Small intestine (tissue), 7 donors: ENCODE measurements around the gene RCC2. TPM values are rescaled to one million over a fixed set of nuclear protein-coding genes. Genes with fewer than 3 reads are reported as not detected.

Experiments
- DNase-seq, 2 donors: peaks; one replicate each; pipeline versions ENCODE4 v3.0.0 to v3.0.0-alpha.2; 2013
- FAIRE-seq: peaks from 2 replicates; lab custom pipeline; 2012; peaks lifted over from hg19 to GRCh38; lab: Jason Lieb, UNC
- H3K27ac ChIP-seq, 3 donors: one replicate each; pipeline ENCODE4 v1.5.1; 2013; ENCODE audit warnings: low read length in 2 of 3, mild to moderate bottlenecking in 2 of 3, control low read depth in 1 of 3, inconsistent platforms in 1 of 3, low read depth in 1 of 3, moderate library complexity in 1 of 3
- H3K27me3 ChIP-seq, 3 donors: one replicate each; pipeline ENCODE4 v1.6.1; 2013; ENCODE audit warnings: low read length in 3 of 3, inconsistent platforms in 1 of 3; ENCODE audit not compliant: control insufficient read depth in 3 of 3, insufficient read depth in 3 of 3
- H3K36me3 ChIP-seq, 3 donors: one replicate each; pipeline ENCODE4 v1.6.1; 2013; ENCODE audit warnings: low read length in 3 of 3, inconsistent platforms in 1 of 3, low read depth in 1 of 3, mild to moderate bottlenecking in 1 of 3, moderate library complexity in 1 of 3; ENCODE audit not compliant: control insufficient read depth in 3 of 3, insufficient read depth in 2 of 3
- H3K4me1 ChIP-seq, 3 donors: one replicate each; pipeline ENCODE4 v1.6.1; 2013; ENCODE audit warnings: low read length in 2 of 3, inconsistent platforms in 1 of 3, low read depth in 1 of 3, mild to moderate bottlenecking in 1 of 3, moderate library complexity in 1 of 3; ENCODE audit not compliant: control insufficient read depth in 3 of 3, insufficient read depth in 2 of 3
- H3K4me3 ChIP-seq, 3 donors: one replicate each; pipeline ENCODE4 v1.5.1; 2013; ENCODE audit warnings: low read length in 3 of 3, control low read depth in 1 of 3, inconsistent platforms in 1 of 3, low read depth in 1 of 3, mild to moderate bottlenecking in 1 of 3, moderate library complexity in 1 of 3
- H3K9me3 ChIP-seq, 2 donors: one replicate each; pipeline ENCODE4 v1.6.1; 2013; ENCODE audit warnings: low read depth in 1 of 2, low read length in 1 of 2; ENCODE audit not compliant: control insufficient read depth in 2 of 2, insufficient read depth in 1 of 2
- WGBS, 3 donors: extraction: QIAGEN DNeasy Blood & Tissue Kit; methylation state at CpG; one replicate each; pipeline ENCODE4 v1.1.7; 2013; 5-methylcytosine and 5-hydroxymethylcytosine counted together
- polyA plus RNA-seq, 4 donors: library from polyadenylated mRNA; stranded (reverse) in 3 of 4; unstranded in 1 of 4; fragments of 200-250 nt in 3 of 4; fragments of 120-200 nt in 1 of 4; gene quantifications; one replicate each; pipeline versions ENCODE4 v1.2.1 to v1.2.3, GENCODE V29; 2013
- donor health status: healthy with polysubstance abuse.
- donor health status: control.
- donor health status: control.
- donor health status: Bipolar disorder and iron deficiency.
- donor health status: healthy.

RCC2 gene
- polyA plus RNA-seq, 4 donors = 11.2 to 65.6 (median 29.6) TPM

DNA sequence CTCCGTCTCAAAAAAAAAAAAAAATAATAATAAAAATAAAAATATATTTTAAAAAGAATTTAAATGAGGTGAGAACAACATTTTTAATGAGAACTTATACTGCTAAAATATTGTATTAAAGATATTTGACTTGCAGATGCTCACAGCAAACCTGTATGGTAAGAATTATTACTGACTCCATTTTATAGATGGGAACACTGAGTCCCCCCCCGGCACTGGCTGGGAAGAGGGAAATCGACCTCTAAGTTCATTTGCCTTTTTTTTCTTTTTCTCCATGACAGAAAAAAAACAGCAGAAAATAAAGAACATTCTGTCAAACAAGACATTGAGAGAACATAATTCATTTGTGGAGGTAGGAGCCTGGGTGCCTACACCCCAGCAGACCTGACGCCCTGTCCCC lies 80.9 kb downstream of the RCC2 start:
- WGBS, 3 donors = 65 to 83% (median 81%) methylated on average over 3 to 4 of the region's 4 CpGs
- Histone ChIP-seq H3K36me3 (no peaks in the 10 kb centered on the region), H3K27me3 (no peaks in the 10 kb centered on the region), H3K9me3 (no peaks in the 10 kb centered on the region), H3K27ac (no peak overlapping the region), H3K4me1 (no peaks in the 10 kb centered on the region), H3K4me3 (no peak overlapping the region)
- FAIRE-seq = no peak
- no peak for DNase-seq

Other genes with a start within 250 kb of the RCC2 start
- gene PADI1, start 234.5 kb downstream of the RCC2 start, polyA plus RNA-seq = under 1 TPM in 3 of 4 donors, not detected in 1; 0.01 to 0.27 (median 0.10) TPM
- gene PADI3, start 190.6 kb downstream of the RCC2 start, polyA plus RNA-seq = under 1 TPM in 2 of 4 donors, not detected in 2; 0.01 to 0.04 TPM
- under 1 TPM in 2 of 4 donors, not detected in 2; 0.03 to 0.24 TPM for gene PADI4, start 131.5 kb downstream of the RCC2 start, polyA plus RNA-seq
- not detected for gene PADI6, start 67.5 kb downstream of the RCC2 start, polyA plus RNA-seq
- gene ARHGEF10L, start 100.0 kb upstream of the RCC2 start, polyA plus RNA-seq = 100 to 1,000 TPM in 1 of 4 donors, 10 to 100 TPM in 1, 1 to 10 TPM in 2; 5.6 to 120 (median 35.0) TPM